GM21528 (cell line): Measurements from ENCODE around the gene ADGRG3.

Source experiments
- ATAC-seq: cut with Tn5 transposase; IDR thresholded peaks from one replicate; pipeline ENCODE4 v1.9.1; 2021; ENCODE audit warnings: mild to moderate bottlenecking, moderate library complexity; ENCODE audit not compliant: unreplicated experiment, low FRiP score

Gene ADGRG3

DNA sequence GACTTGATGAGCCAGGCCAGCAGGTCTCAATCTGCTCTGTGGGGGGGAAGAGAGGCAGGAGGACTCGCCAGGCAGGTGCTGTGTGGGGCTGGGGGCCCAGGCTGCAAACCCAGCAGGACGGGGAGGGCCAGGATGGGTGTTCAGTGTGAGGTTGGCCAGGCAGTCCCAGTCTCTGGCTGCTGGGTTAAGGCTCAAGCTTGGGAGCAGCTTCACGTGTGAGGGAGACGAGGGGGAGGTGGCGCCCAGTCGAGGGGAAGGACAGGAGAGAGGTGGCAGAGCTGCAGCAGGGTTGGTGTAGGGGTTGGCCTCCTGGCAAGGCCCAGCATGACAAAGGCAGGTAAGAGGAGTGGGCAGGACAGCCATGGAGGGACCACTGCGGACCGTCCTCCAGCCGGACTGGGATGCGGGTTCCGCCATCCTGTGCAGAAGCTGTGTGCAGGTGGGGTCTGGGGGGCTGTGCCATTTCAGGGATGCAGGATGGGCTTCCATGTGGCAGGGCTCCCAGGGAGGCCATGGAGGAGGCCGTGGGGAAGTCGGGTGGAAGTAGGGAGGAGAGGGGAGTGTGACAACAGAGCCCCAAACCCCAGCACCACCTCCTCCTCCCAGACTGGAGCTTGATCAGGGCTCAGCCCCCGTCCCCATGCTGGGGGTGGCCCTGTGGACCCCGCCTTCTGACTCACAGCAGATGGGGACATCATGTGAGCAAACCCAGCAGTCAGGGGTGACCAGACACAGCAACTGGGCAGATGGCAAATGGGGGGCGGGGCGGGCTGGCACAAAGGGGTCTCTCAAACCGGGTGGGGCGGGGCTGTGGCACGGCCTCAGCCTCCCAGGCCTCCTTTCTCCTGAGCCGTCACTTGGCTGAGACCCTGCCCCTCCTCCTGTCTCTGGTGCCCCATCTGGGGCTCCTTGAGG is 36.9 kb upstream of the ADGRG3 start:
- no peak for ATAC-seq

- ATAC-seq, result no peak
These were observed 35.5 kb upstream of the ADGRG3 start for GRCh38 chr16:57632568-57632967.

GRCh38 chr16:57633383-57634064 is 34.6 kb upstream of the ADGRG3 start:
- ATAC-seq, result no peak

DNA sequence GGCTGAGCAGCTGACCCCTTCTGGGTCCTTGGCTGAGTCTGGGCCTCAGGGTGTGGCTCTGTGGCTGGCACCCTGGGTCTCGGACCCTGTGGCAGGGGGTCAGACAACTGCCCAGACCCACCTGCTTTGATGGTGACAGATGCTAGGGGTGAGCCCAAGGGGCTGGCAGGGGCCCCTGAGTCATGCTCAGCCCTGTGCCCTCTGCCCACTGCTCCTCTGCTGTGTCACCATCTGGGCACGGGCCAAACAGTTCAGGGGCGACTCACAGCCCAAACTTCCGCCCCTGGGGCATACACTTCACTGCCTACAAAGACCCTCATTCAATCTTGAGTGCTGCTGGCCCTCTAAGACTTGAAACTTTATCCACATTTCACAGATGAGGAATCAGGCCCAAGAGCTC is 33.9 kb upstream of the ADGRG3 start:
- ATAC-seq, result no peak

DNA sequence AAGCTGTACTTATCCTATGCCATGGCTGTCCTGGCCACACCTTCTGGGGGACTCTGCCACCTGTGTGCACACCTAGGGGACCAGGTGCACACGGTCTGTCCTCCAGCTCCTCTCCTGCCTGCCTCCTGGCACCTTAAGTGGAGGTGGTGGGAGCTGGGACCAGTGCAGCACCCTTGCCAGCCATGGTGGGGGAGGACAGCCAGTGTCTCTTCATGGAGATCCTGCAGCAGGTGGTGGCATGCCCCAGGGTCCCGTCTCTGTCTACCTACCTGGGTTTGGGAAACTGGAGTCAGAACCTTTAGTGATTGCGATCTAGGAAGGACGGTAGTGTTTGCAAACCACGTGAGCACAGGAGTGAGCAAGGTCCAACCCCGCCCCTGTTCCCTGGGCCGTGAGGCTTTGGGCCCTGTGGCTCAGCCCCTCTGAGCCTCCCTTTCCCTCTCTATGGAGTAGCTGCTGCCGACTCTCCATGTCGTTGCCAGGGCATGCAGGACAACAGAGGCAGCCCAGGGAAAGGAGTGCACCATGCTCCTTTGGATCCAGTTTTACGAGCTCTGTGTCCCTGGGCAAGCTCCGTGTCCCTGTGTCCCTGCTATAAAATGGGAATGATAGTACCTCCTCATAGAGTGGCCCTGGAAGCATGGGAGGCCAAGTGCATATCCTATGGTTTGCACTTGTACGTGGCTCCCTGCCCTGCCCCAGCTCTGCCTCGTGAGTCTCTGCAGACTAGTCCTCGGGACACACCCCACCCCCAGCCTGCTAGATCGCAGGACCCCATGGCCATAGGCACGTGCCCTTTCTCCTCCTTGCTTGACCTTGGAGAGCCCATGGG is 32.6 kb upstream of the ADGRG3 start:
- ATAC-seq, result no peak

DNA sequence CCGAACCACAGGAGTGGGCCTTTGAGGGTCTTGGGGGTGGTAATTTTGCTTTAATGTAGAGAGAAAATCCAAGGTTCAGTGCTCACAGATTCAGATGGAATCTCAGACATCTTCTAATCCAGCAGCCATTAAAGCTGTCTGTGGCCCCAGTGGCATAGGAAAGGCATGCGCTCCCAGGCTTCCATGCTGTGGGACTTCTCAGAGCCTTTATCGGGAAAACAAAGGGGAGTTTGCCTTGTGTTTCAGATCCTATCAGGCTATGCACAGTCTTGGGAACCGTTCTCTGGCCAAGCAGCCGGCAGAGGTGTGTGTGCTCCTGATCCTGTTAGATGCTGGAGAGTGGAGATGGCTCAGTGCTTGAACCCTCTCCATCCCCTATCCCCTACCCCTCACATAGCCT is 31.9 kb upstream of the ADGRG3 start:
- no peak for ATAC-seq

- ATAC-seq, result no peak
These were observed 31.1 kb upstream of the ADGRG3 start for GRCh38 chr16:57637020-57637419.

GRCh38 chr16:57637424-57637823 is 30.7 kb upstream of the ADGRG3 start:
- ATAC-seq, result no peak

DNA sequence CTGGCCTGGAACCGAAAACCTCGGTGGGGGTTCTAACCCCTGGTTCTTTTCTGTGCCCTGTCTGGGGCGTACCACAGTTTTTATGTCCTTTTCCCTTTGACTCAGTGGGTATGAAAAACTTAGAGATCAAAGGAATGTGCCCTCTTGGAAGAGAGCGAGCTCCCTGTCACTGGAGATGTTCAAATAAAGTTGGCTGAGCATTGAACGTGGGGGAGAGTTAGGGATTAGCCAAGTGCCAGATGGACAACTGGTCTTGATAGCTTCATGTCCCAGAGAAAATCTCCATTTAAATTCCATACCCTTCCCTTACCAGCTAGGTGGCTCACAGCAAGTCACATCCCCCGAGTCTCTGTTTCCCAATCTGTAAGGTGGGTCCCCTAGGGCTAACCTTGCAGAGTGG is 30.1 kb upstream of the ADGRG3 start:
- no peak for ATAC-seq

DNA sequence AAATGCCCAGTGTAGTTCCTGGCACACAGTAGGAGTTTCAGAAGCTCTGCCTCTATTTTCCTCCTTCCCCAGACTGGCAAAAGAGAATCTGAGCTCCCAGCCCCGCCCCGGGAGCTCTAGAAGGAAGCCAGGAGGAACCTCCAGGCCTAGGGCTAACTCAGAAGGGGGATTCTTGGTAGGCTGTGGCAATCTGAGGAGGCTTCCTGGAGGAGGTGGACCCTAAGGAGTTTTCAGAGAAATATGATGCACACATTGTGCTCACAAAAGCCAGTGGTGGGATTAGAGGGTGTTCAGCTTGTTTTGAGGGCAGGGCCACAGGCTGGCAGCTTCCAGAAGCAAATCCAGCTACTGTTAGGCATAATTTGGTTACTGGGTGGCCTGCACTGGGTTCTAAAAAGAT is 29.7 kb upstream of the ADGRG3 start:
- no peak for ATAC-seq

GRCh38 chr16:57639172-57639887 is 28.8 kb upstream of the ADGRG3 start:
- ATAC-seq, result no peak

DNA sequence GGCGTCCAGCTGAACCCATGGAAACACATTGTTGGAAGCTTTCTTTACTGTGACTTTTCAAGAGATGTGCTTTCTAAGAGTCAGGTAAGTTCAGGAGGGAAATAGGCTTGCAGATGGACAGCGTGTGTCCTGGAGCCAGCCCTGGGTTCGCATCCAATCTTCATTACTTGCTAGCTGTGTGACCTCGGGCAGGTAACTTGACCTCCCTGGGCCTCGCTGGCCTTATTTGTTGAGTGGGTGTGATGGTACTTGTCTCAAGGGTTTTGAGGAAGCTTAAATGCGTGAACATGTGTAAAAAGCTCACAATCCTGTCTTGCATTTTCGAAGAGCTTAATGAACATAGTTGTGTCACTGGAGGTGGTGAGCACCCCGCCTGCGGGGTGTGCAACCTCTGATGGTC is 27.9 kb upstream of the ADGRG3 start:
- ATAC-seq, result no peak

DNA sequence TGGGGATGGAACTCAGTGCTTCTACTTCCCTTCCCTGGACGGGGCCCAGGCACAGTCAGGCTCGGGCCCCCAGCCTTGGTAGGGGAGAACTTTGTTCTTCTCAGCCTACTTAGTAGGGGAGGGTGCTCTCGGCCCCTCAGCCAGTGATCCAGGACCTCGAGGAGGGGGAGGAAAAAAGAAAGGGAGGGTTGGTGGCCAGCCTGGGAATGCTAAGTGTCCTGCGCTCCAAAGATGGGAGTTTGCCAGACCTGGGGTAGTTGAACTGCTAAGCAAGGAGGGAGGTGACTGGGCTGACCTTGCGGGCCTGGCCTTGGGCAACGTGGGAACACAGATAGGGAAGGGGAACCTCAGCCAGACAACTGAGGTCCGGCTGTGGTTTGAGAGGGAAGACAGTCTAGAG is 27.5 kb upstream of the ADGRG3 start:
- ATAC-seq, result no peak

- no peak for ATAC-seq
These were observed 25.7 kb upstream of the ADGRG3 start for GRCh38 chr16:57642160-57643135.

DNA sequence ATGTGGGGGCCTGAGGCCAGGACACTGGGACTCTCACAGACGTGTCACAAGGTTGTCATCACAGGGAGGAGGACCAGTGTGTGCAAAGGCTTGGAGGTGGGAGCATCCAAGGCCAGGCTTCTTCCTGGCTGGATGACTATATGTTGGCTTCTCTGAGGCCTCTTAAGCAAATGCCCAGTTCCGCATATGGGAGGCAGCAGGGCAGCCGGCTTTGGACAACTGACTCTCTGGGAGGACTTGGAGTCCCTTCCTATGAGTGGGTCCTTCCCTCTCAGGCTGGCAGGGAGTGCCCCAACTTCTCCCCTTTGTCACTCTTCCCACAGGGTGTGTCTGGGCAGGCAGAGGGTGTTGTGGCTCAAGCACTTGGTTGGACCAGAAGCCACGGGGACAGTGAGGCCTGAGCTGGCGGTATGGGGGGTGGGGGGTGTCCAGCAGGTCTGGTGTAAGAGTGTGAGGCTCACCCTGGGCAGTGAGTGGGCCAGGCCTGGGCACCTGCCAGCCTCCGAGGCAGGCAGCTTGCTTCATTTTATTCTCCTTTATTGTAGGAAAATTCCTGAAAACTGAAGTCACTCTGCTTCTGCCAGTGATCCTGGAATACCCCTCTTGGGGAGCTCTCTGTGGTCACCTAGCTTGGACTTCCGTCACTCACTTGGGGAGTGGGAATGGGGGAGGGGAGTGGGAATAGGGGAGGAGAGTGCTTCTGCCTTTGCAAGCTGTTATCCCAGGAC is 24.8 kb upstream of the ADGRG3 start:
- no peak for ATAC-seq

GRCh38 chr16:57643910-57644309 is 24.2 kb upstream of the ADGRG3 start:
- ATAC-seq, result no peak

GRCh38 chr16:57644383-57645014 is 23.6 kb upstream of the ADGRG3 start:
- no peak for ATAC-seq

DNA sequence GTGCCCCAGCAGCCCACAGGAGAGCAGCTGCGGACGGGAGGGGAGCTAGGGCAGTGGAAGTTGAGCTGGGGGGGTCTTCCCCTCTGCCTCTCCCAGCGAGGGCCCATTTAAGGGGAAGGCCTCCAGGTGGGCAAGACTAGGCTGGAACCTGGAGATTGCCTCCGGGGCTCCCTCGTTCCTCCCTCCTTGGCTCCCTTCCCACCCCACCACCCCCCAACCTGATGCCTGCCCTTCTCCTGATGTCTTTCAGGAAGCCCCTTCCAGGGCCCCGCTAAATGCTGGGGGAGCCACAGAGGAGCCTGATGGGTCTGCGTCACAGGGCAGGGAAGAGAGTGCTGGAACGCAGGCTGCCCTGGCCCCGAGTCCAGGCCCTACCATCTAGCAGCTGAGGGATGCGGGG is 22.9 kb upstream of the ADGRG3 start:
- ATAC-seq, result no peak
